ENCODE measurements around the gene TOMM70.

DNA sequence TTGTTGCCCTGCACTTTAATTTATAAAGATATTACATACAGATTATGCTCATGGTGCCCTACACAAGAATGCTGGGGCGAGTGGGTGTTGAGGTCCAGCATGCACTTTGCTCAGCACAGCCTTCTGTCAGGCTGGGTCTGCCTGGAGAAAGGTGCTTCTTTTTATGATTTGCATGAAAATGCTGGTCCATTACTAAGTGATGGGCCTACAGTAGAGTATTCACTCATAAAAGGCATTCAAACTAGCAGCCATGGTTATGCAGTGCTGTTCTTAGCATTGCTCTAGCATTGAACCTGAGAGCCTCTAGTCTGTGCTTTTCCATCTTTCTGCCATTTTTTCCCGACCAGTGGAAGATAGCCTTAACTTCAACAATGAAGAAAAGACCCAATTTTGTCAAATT, 12.7 kb upstream of the TOMM70 start:
- TF ChIP-seq, protein P1, sequence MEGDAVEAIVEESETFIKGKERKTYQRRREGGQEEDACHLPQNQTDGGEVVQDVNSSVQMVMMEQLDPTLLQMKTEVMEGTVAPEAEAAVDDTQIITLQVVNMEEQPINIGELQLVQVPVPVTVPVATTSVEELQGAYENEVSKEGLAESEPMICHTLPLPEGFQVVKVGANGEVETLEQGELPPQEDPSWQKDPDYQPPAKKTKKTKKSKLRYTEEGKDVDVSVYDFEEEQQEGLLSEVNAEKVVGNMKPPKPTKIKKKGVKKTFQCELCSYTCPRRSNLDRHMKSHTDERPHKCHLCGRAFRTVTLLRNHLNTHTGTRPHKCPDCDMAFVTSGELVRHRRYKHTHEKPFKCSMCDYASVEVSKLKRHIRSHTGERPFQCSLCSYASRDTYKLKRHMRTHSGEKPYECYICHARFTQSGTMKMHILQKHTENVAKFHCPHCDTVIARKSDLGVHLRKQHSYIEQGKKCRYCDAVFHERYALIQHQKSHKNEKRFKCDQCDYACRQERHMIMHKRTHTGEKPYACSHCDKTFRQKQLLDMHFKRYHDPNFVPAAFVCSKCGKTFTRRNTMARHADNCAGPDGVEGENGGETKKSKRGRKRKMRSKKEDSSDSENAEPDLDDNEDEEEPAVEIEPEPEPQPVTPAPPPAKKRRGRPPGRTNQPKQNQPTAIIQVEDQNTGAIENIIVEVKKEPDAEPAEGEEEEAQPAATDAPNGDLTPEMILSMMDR (IDR thresholded peaks at IDR 0.05), result no peak
- no peak for TF ChIP-seq POLR2A (IDR thresholded peaks at IDR 0.05)
- TF ChIP-seq POLR2AphosphoS5 (IDR thresholded peaks at IDR 0.05), result no peak
